GM19395 (cell line): ENCODE results near the gene CACNG5.
"Not testable (repeated sequence)": the region's sequence is repeated elsewhere in the genome, so short reads cannot be mapped to it uniquely, and the experiment has no call there.

Experiments used
- ATAC-seq: cut with Tn5 transposase; IDR thresholded peaks from one replicate; pipeline ENCODE4 v1.9.1; 2021; ENCODE audit warnings: mild to moderate bottlenecking, moderate library complexity; ENCODE audit not compliant: unreplicated experiment

CACNG5 gene

GRCh38 chr17:66903296-66903695, 68.4 kb downstream of the CACNG5 start:
- ATAC-seq = not testable (repeated sequence)

DNA sequence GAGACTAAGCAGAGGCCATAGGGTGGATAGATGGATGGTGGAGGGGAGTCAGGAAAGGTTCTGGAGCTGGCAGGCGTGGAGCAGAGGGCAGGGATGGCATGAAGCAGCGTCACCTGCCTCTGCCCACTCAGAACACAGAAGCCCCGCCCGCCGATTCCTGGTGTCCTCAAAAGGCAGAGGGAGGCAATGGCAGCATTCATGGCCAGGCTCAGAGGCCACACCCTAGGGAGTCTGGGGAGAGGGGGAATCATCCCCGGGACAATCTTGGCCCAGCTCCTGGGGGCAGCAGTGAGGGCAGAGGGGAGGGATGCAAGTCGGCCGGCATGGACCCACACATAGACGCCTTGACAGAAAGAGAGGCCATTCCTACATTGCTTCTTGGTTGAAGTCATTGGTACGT, 68.9 kb downstream of the CACNG5 start:
- ATAC-seq = no peak

DNA sequence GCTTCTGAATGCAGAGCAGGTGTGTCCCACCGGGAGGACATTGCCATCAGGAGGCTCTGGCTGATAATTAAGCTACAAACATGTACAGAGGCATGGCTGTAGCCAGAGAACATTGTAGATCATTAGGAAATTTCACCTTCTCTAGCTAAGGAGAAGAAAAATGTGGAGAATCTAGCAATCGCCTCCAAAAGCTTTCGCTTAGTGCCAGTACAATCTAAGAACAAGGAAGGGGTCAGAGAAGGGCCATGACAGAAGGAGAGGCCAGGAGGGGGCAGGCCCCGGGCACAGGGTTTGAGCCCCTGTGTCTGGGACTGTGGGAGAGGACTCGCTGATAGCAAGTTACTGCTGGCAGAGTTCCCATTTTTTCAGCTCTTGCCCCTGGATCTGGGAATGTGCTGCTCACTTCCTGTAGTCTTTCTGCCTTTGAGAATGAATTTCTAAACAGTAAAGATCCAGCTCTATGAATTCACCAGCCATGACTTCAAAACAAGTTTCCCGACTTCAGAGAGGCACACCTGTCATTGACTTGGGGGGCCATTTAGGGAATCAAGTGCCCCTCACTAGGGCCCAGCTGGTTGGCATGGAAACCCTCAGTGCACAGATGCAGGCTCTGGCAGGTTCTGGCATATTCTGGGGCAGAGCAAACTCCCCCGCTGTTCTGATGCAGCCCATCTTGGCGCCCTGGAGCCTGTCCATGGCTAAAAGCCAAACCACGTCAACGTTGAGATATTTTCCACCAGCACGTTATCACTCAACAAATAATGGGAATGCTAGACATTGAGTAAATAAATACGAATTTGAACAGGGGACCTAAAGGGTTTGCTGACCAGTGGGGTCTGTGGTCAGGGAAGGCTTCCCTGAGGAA, 70.1 kb downstream of the CACNG5 start:
- ATAC-seq = no peak

- ATAC-seq = peak; percentile 70
Observed at GRCh38 chr17:66906321-66907278, 71.7 kb downstream of the CACNG5 start.

DNA sequence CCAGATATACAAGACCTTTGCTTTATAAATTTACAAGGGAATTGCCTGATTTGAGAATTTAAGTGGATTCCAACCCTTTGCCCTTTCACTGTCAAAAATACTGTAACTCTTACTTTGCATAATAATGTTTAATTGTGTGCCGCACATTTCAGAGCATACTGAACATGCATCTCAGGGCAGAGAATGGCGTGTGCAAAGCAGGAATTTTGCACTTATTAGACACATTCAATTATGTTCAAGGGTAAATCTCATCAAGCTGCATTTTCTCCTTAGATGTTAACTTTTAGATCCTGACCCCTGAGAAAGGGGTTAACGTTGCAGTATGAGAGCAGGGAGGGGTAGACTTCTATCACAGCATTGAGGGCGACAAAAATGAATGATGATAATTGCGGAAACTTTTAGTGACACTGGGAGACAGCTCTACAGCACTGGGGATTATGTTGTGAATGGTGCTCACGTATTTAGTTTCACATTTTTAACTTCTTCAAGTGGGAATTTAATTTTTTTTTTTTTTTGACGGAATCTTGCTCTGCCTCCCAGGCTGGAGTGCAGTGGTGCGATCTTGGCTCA, 75.0 kb downstream of the CACNG5 start:
- no peak for ATAC-seq

DNA sequence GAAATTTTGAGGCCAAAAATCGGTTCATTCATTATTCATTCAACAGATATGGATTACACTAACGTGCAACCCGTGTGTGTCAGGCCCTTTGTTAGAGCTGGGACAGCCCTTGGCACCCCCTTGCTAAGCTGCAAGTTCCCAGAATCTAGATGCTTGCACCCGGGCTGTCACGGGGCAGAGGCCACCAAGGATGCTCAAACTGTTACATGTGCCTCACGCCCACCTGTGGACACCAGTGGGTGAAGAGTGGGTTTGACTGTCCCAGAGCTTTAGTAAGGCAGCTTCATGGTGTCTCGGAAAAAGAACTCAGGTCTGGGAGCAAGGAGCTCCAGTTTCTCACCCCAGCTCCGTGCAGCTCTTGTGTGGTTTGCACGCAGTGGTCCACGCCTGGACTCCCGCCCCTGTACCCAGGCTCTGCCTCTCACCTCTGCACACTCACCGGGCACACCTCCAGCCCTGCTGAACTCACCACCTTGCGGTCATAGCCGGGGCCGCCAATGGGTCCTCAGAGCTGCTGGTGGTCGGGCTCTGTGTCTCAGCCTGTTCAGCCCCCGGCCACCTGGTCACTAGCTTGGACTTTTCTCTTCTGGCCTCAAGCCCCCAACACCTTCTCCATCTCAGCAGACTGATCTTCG, 75.9 kb downstream of the CACNG5 start:
- ATAC-seq = no peak

DNA sequence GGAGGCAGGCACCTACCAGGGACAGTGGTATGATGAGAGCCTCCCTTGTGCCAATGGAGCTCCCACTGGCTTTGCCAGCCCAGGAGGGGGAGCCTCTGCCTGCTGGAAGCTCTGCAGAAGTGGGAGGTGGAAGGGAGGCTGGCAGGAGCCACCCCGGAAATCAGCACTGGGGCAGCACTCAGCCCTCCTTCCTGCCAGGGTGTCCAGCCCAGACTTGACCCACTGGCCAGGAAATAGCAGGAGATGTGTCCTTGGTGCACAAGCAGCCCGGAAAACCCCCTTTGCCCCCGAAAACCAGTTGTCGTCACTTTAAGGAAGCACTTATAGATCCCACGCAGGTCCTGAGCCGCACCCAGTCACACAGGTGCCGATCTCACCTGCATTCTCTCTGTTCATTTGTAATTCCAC, 80.3 kb downstream of the CACNG5 start:
- ATAC-seq = no peak

DNA sequence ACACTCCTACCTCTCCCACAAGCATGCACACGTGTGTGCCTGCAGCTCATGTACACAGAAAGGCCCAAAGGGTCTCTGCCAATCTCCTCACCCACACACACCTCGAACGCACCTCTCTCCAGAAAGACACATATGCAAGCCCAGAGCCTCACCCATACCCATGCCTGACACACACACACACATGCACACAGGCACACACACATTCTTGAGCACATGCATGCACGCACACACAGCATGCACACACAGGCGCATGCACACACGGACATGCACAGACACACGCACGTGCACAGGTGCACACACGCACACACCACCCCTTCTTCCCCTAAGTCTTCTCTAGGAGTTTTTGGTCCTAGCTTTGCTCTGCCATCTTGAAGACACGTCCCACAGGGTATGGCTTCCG, 80.9 kb downstream of the CACNG5 start:
- ATAC-seq = no peak

DNA sequence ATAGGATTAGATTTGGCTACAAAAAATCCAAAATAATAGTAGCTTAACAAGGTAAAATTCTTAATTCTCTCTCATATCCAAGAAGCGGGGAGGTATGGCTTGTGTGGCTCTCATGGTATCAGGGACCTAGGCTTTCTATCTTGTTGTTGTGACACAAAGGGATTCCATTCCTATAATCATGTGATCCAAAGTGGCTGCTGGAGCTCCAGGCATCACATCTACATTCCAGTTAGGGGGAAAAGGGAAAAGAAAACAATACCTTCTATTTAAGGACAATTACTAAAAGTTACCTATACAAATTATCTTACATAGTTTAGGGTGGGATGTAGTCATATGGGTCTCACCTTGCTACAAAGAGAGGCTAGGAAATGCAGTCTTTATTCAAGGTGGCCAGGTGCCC, 82.0 kb downstream of the CACNG5 start:
- ATAC-seq = no peak

GRCh38 chr17:66918896-66919295, 84.0 kb downstream of the CACNG5 start:
- no peak for ATAC-seq

DNA sequence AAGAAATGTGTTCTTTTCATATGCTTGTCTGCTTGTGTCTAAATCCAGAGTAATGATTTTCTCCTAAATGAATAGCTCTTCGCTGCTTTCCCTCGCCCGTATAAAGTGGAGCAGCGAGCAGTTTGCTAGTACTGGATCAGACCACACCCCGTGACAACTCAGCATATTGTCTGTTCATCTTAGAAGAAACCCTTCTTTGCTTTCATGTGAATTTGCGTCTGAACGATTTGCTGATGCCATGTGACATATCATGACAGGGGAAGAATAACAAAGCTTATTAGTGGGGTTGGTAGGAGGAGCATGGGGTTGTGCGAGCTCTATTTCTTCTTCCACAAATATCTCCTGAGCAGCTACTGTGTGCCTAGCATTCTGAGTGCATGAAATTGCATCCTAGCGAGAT, 85.5 kb downstream of the CACNG5 start:
- no peak for ATAC-seq

DNA sequence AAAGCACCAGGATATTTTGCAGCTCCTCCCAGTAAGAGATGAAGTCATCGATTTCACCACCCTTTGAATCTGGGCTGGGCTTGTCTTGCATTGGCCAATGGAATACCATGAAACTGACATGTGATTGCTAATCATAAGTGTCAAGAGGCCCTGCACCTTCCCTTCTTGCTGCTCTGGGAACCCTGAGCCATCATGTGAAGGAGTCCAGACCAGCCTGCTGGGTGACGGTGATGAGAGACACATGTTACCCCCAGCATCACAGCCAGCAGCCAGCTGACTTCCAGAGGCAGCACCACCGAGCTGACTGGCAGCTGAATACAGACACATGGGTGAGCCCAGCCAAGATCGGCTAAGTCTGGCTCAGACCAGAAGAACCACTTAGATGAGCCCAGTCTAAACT, 86.0 kb downstream of the CACNG5 start:
- ATAC-seq = no peak

DNA sequence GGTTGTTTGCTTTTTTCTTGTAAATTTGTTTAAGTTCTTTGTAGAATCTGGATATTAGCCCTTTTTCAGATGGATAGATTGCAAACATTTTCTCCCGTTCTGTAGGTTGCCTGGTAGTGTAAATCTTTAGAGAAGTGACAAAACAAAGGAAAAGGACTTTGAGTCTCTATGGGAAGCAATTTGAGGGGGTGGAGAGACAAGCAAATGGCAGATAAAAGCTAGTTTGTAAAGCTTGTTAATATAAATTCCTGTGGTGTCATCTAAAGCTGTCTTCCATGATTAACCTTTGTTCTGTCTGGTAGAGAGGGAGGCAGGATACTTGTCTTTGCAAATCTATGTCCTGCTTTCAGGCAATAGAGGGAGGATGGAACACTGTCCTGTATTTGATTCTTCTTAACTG, 89.0 kb downstream of the CACNG5 start:
- ATAC-seq = no peak

DNA sequence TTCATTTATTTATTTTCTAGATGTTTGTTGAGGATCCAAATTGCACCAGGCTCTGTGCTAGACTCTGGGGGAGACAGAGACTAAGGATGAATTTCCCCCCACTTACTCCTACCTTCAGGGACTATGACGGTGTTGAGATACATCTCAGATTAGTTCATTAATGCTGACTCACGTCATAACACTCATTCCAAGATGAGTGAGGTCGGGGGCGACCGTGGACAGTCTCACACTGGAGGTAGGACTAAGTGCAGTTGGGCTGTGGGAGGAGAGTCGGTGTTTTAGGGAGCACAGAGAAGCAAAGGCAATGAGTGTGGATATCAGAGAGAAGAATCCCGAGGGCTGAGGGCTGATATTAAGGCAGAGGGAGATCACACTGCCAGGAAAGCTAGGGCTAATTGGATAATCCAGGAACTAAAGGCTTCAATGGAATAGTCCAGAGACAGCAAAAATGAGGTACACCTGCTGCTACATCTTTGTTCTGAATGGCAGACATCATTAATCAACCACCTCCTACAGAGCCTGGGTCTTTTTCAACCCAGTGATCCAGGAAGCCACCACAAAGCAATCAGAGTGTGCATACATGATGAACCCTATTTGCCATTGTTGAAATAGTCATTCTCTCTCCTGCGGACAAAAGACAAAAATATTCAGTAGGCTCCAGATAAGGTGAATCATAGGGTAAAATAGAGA, 91.0 kb downstream of the CACNG5 start:
- no peak for ATAC-seq

GRCh38 chr17:66928949-66929348, 94.0 kb downstream of the CACNG5 start:
- ATAC-seq = no peak

DNA sequence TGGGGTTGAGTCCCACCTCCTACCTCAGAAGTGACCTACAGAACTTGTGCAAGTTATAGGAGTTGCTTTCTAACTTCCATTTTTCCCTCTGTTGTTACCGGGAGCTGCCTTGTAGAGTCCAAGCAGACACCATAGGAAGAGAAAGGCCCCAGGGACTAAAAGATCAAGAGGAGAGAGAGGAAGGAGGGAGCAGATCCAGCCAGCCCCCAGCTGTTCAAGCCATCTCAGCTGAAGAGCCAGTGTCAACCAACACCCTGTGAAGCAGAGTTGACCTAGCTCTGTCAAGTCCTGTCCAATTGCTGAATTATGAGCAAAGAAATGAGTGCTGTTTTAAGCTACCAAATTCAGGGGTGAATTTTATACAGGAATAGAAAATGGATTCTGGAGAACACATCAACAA, 94.7 kb downstream of the CACNG5 start:
- no peak for ATAC-seq

DNA sequence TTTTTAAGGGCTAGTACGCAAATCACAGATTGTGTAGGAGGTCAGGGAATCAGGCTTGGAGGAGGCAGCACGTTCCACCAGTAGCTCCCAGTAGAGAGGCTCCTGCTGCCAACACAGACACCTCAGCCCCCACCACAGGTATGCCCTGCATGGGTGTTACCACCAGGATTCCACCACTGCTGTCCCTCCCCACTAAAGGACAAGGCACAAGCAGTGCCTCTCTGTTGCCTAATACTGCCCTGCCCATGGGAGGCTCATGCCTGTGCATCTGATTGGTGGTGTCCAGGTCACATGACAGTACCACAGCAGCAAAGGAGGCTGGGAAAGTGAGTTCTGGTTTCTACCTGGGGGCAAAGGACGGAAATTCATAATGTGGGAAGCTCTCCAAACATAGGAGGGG, 96.0 kb downstream of the CACNG5 start:
- ATAC-seq = no peak

DNA sequence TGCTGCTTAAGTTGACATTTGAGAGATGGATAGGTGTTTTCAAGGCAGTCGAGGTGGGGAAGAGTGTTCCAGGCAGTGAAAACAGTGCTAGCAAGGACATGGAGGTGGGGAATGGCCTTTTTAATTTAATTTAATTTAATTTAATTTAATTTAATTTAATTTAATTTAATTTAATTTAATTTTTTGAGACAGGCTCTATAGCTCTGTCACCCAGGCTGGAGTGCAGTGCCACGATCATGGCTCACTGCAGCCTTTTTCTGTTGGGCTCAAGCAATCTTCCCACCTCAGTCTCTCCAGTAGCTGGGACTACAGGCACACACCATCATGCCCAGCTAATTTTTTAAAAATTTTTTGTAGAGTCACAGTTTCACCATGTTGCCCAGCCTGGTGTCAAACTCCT, 97.4 kb downstream of the CACNG5 start:
- no peak for ATAC-seq

- no peak for ATAC-seq
Observed at GRCh38 chr17:66934040-66934439, 99.1 kb downstream of the CACNG5 start.
